K562 (cell line): ENCODE measurements around the gene SCGB2B2. TPM values are rescaled to one million over a fixed set of nuclear protein-coding genes. Genes with fewer than 3 reads are reported as not detected.
A peak's percentile ranks its signal among the peaks of the same experiment; 100 is the strongest.

ENCODE experiments used
- ATAC-seq: fragments of 200-7000 bp; cut with Tn5 transposase; 3 replicates; pipeline ENCODE4 v1.9.1; 2020; ENCODE audit warnings: moderate library complexity
- BruUV-seq: library from RNA; stranded (reverse); fragments of 400-500 nt; replicated peaks from 2 replicates; lab custom pipeline; 2021; lab: Mats Ljungman, UMichigan
- CTCF ChIA-PET: fragments of 300-600 bp; formaldehyde crosslinking; extraction: SDS; loops from one replicate; lab custom pipeline; 2021; ENCODE audit warnings: low intra/inter-chr PET ratio; lab: Yijun Ruan, JAX
- POLR2A ChIA-PET: fragments of 300-600, 350-650 bp; sonication (Branson Sonifier 250); formaldehyde crosslinking; extraction: SDS; loops from one replicate; lab custom pipeline; 2021; ENCODE audit warnings: antibody characterized with exemption, inconsistent platforms; lab: Yijun Ruan, JAX
- DNase-seq, 4 experiments: peaks; one replicate each; pipeline versions ENCODE4 v3.0.0 to v3.0.0-alpha.2; 2011 to 2018; ENCODE audit warnings: low spot score in 3 of 4, mixed read lengths in 3 of 4; ENCODE audit errors: extremely low read depth in 1 of 4
- FAIRE-seq: peaks from 2 replicates; lab custom pipeline; 2011; peaks lifted over from hg19 to GRCh38; lab: Jason Lieb, UNC
- H2AFZ ChIP-seq: 2 replicates; pipeline ENCODE4 v1.6.0; 2011; ENCODE audit warnings: low read depth, low read length, control low read depth, inconsistent platforms
- H3K27ac ChIP-seq: fragments of 200-600 bp; 3 replicates; pipeline ENCODE4 v1.8.0; 2011; ENCODE audit warnings: low read depth, mild to moderate bottlenecking, control low read depth, inconsistent platforms, low read length, moderate library complexity, mixed read lengths; ENCODE audit errors: extremely low read depth
- H3K27me3 ChIP-seq, 2 experiments: fragments of 300-600 bp in 1 of 2; 2 replicates in 1 of 2; 3 replicates in 1 of 2; pipeline versions ENCODE4 v1.6.0 to v1.8.0; 2011; ENCODE audit warnings: inconsistent platforms in 2 of 2, low read length in 2 of 2, mild to moderate bottlenecking in 1 of 2, mixed read lengths in 1 of 2, moderate library complexity in 1 of 2; ENCODE audit not compliant: control insufficient read depth in 2 of 2, insufficient read depth in 2 of 2
- H3K36me3 ChIP-seq: fragments of 300-600 bp; 3 replicates; pipeline ENCODE4 v1.8.0; 2011; ENCODE audit warnings: mild to moderate bottlenecking, low read length, inconsistent platforms; ENCODE audit not compliant: control insufficient read depth, insufficient read depth
- H3K4me1 ChIP-seq, 2 experiments: fragments of 200-600 bp in 1 of 2; replicated peaks in 1 of 2; 2 replicates in 1 of 2; 3 replicates in 1 of 2; pipeline versions ENCODE4 v1.5.1 to v1.8.0; 2011; ENCODE audit warnings: inconsistent platforms in 2 of 2, low read length in 2 of 2, mild to moderate bottlenecking in 1 of 2, mixed read lengths in 1 of 2, moderate library complexity in 1 of 2; ENCODE audit not compliant: control insufficient read depth in 2 of 2, insufficient read depth in 2 of 2
- H3K4me2 ChIP-seq: 2 replicates; pipeline ENCODE4 v1.6.1; 2011; ENCODE audit warnings: low read length, control low read depth, inconsistent platforms, mixed read lengths; ENCODE audit not compliant: insufficient read depth
- H3K4me3 ChIP-seq: fragments of 200-600 bp; sonication (generic), shearing (Covaris generic); 2 replicates; pipeline ENCODE4 v1.5.1; 2016; ENCODE audit warnings: control low read depth, inconsistent platforms
- H3K79me2 ChIP-seq: fragments of 200-600 bp; 3 replicates; pipeline ENCODE4 v1.8.0; 2011; ENCODE audit warnings: low read length, inconsistent platforms; ENCODE audit not compliant: control insufficient read depth, insufficient read depth
- H3K9ac ChIP-seq, 2 experiments: 2 replicates each; pipeline versions ENCODE4 v1.6.0 to v1.6.1; 2011; ENCODE audit warnings: low read depth in 2 of 2, low read length in 2 of 2, control low read depth in 1 of 2, inconsistent platforms in 1 of 2, mild to moderate bottlenecking in 1 of 2, mixed read lengths in 1 of 2; ENCODE audit not compliant: insufficient read depth in 1 of 2
- H3K9me1 ChIP-seq: one replicate; pipeline ENCODE4 v1.6.0; 2011; ENCODE audit warnings: inconsistent platforms, mild to moderate bottlenecking, low read length, moderate library complexity; ENCODE audit not compliant: control insufficient read depth, insufficient read depth
- H3K9me3 ChIP-seq: replicated peaks from 2 replicates; pipeline ENCODE4 v1.5.1; 2011; ENCODE audit warnings: low read depth, low read length, inconsistent platforms; ENCODE audit not compliant: control insufficient read depth, insufficient read depth
- H4K20me1 ChIP-seq: replicated peaks from 2 replicates; pipeline ENCODE4 v1.6.1; 2011; ENCODE audit warnings: low read length, inconsistent platforms, mixed read lengths; ENCODE audit not compliant: control insufficient read depth, insufficient read depth
- EHMT2 ChIP-seq: fragments of 450-650 bp; IDR thresholded peaks from 2 replicates; pipeline ENCODE4 v1.6.1; 2018; ENCODE audit warnings: antibody characterized with exemption
- GABPA ChIP-seq: fragments of 200-800 bp; sonication (Bioruptor generic); conservative IDR thresholded peaks from 2 replicates; pipeline ENCODE4 v1.6.1; 2016; ENCODE audit warnings: low read depth, missing genetic modification characterization, missing compliant biosample characterization
- JUNB ChIP-seq: fragments of 450-650 bp; formaldehyde crosslinking; conservative IDR thresholded peaks from 2 replicates; pipeline ENCODE4 v1.4.0; 2020; ENCODE audit warnings: mild to moderate bottlenecking
- KDM1A ChIP-seq, 2 experiments: fragments of 450-650 bp; IDR thresholded peaks; 2 replicates each; pipeline ENCODE4 v1.6.1; 2016; ENCODE audit warnings: mild to moderate bottlenecking in 2 of 2
- NBN ChIP-seq: fragments of 450-650 bp; IDR thresholded peaks from 2 replicates; pipeline ENCODE4 v1.6.1; 2016; ENCODE audit warnings: low read depth, mild to moderate bottlenecking
- PYGO2 ChIP-seq: fragments of 450-650 bp; IDR thresholded peaks from 2 replicates; pipeline ENCODE4 v1.6.1; 2016; ENCODE audit warnings: mild to moderate bottlenecking, missing genetic modification characterization, moderate library complexity, missing compliant biosample characterization
- RAD21 ChIP-seq, 2 experiments: fragments of 250-450 bp in 1 of 2; fragments of 450-650 bp in 1 of 2; sonication (Bioruptor Pico) in 1 of 2; formaldehyde crosslinking in 1 of 2; IDR thresholded peaks in 1 of 2; conservative IDR thresholded peaks in 1 of 2; 2 replicates each; pipeline versions ENCODE4 v1.4.0 to v1.8.0; 2020 to 2022; ENCODE audit warnings: mild to moderate bottlenecking in 2 of 2, moderate library complexity in 1 of 2
- RBM14 ChIP-seq: fragments of 200-400 bp; formaldehyde crosslinking; IDR thresholded peaks from 2 replicates; pipeline ENCODE4 v1.6.1; 2018; ENCODE audit warnings: low read depth, mild to moderate bottlenecking, low read length, moderate library complexity, borderline replicate concordance; ENCODE audit not compliant: insufficient read depth
- TOE1 ChIP-seq, 2 experiments: fragments of 450-650 bp in 1 of 2; sonication (generic) in 1 of 2; formaldehyde crosslinking in 1 of 2; IDR thresholded peaks; 2 replicates each; pipeline versions ENCODE4 v1.7.1 to v1.8.0; 2016 to 2022; ENCODE audit warnings: borderline replicate concordance in 2 of 2, mild to moderate bottlenecking in 2 of 2, antibody characterized with exemption in 1 of 2, inconsistent platforms in 1 of 2, low read depth in 1 of 2, missing genetic modification reagents in 1 of 2, moderate library complexity in 1 of 2
- ZNF133 ChIP-seq: fragments of 250-450 bp; sonication (Bioruptor Pico); IDR thresholded peaks from 2 replicates; pipeline ENCODE4 v1.4.0; 2020; ENCODE audit warnings: mild to moderate bottlenecking
- ZNF24 ChIP-seq: fragments of 450-650 bp; IDR thresholded peaks from 2 replicates; pipeline ENCODE4 v1.6.1; 2016
- ZNF3 ChIP-seq: fragments of 250-450 bp; sonication (Bioruptor Pico); IDR thresholded peaks from 2 replicates; pipeline ENCODE4 v1.5.0; 2021; ENCODE audit warnings: mild to moderate bottlenecking, moderate library complexity
- ZNF311 ChIP-seq: fragments of 250-450 bp; sonication (Bioruptor Pico); IDR thresholded peaks from 2 replicates; pipeline ENCODE4 v1.4.0; 2020; ENCODE audit warnings: mild to moderate bottlenecking, moderate library complexity
- ZNF431 ChIP-seq: sonication (generic); formaldehyde crosslinking; IDR thresholded peaks from 2 replicates; pipeline ENCODE4 v1.8.0; 2022; ENCODE audit warnings: mild to moderate bottlenecking, missing genetic modification reagents
- ZNF583 ChIP-seq: fragments of 250-450 bp; sonication (Bioruptor Pico); IDR thresholded peaks from 2 replicates; pipeline ENCODE4 v1.4.0; 2020
- ZNF696 ChIP-seq: fragments of 250-450 bp; sonication (Bioruptor Pico); conservative IDR thresholded peaks from 2 replicates; pipeline ENCODE4 v1.4.0; 2020; ENCODE audit warnings: mild to moderate bottlenecking, moderate library complexity
- WGBS: fragments of 100-300 bp; shearing (Covaris generic); methylation state at CpG from one replicate; pipeline ENCODE4 v1.1.6; 2016; ENCODE audit warnings: low coverage, mixed read lengths; ENCODE audit not compliant: insufficient coverage; ENCODE audit errors: missing lambda C conversion rate; 5-methylcytosine and 5-hydroxymethylcytosine counted together
- in situ Hi-C: fragments of 300-500 bp; cut with MboI; formaldehyde crosslinking; loops from 4 replicates; pipeline ENCODE4 v1.15.0; 2018; ENCODE audit warnings: inconsistent platforms, mixed read lengths
- intact Hi-C: fragments of 100-400 bp; cut with micrococcal nuclease; formaldehyde crosslinking; loops from 2 replicates; pipeline ENCODE4 v1.14.2; 2022
- polyA plus RNA-seq, 8 experiments: library from polyadenylated mRNA; depleted of rRNA in 4 of 8; stranded (reverse) in 5 of 8; unstranded in 3 of 8; fragments of >200 nt; fragmentation: Nextera tagmentation in 2 of 8; fragmentation: Illumina TruSeq in 1 of 8; extraction: Ambion mirVana in 2 of 8; extraction: Trizol in 1 of 8; gene quantifications; 2 replicates each; pipeline versions ENCODE4 v1.2.1 to v1.2.3, GENCODE V29; 2011 to 2014; ENCODE audit warnings: inconsistent platforms in 1 of 8, missing spikeins in 1 of 8
- total RNA-seq, 7 experiments: library from RNA; depleted of rRNA in 6 of 7; stranded (reverse); fragments of >200 nt in 6 of 7; fragmentation: Illumina TruSeq in 2 of 7; extraction: Trizol in 2 of 7; gene quantifications; 2 replicates each; pipeline versions ENCODE4 v1.2.1 to v1.2.3, GENCODE V29; 2011 to 2021; ENCODE audit warnings: low replicate concordance in 1 of 7
- TF ChIP-seq, protein P1 (sequence below): IDR thresholded peaks from 2 replicates; pipeline ENCODE4 v1.6.1; 2012; ENCODE audit warnings: low read depth, low read length, improper control_type of control experiment, borderline replicate concordance
- TF ChIP-seq, protein P2 (sequence below): fragments of 450-650 bp; IDR thresholded peaks from 2 replicates; pipeline ENCODE4 v1.6.1; 2017; ENCODE audit warnings: antibody characterized with exemption, mild to moderate bottlenecking

SCGB2B2 gene
- total and polyA plus RNA-seq, 9 of the 15 experiments (the other 6 are each of a cell fraction or from before 2014, with no cell fraction given), result not detected

DNA sequence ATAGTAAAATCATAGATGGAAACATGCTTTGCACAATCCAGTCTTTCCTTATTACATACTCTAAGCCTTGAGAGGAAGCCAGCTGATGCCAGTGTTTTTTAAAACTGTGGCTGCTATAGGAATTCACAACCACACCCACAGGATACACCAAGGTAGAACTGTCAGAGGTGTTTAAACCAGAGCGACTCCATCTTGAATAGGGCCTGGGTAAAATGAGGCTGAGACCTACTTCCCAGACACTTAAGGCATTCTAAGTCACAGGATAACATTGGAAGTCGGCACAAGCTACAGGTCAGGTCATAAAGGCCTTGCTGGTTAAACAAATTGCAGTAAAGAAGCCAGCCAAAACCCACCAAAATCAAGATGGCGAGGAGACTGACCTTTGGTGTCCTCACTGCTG lies 1.7 kb downstream of the SCGB2B2 start:
- Histone ChIP-seq H3K9me1 (no peaks in the 10 kb centered on the region), H3K9ac (no peak overlapping the region), H3K27ac (no peak overlapping the region), H3K27me3 (peaks cover 0 to 15% of the 10 kb centered on the region in 2 experiments; a peak in 2 of 5 replicates), H3K79me2 (no peaks in the 10 kb centered on the region), H4K20me1 (no peaks in the 10 kb centered on the region), H3K4me3 (no peak overlapping the region), H3K36me3 (no peaks in the 10 kb centered on the region), H3K4me2 (peak overlapping the region; percentile 18; the same call in 1 of the 2 replicates), H3K9me3 (no peaks in the 10 kb centered on the region), H2AFZ (peak overlapping the region; percentile 53; the same call in 1 of the 2 replicates), H3K4me1 (peaks cover 0 to 6% of the 10 kb centered on the region in 2 experiments; a peak in 1 of 5 replicates)
- no peak for DNase-seq
- ChIA-PET CTCF (no interaction called here), POLR2A (interaction anchor here (0.7 kb wide), 1 partner anchor 47 kb away, joined by 3 read pairs; no protein-coding TSS in a partner anchor)
- ATAC-seq, result no peak
- 2% methylated on average over 3 of the region's 3 CpGs for WGBS
- no TSS peak for BruUV-seq
- no peak for FAIRE-seq
- in situ Hi-C loops (no loop called here), intact Hi-C loops (no loop called here)
- TF ChIP-seq GABPA, result no peak
- peak; percentile 72; the same call in 1 of the 2 replicates for TF ChIP-seq ZNF583
- TF ChIP-seq ZNF696 (CRISPR knock-in tag), result no peak
- no peak for TF ChIP-seq ZNF3 (CRISPR knock-in tag)
- no peak for TF ChIP-seq NBN
- no peak for TF ChIP-seq EHMT2
- no peak for TF ChIP-seq JUNB
- TF ChIP-seq ZNF24, result no peak
- TF ChIP-seq KDM1A (IDR thresholded peaks at IDR 0.05), result no peak
- TF ChIP-seq RAD21 (CRISPR knock-in tag; conservative IDR thresholded peaks at IDR 0.05 in 1 of 2, IDR thresholded peaks at IDR 0.05 in 1 of 2), result no peak
- no peak for TF ChIP-seq TOE1 (IDR thresholded peaks at IDR 0.05; ENCODE audit: borderline replicate concordance)
- no peak for TF ChIP-seq TOE1 (CRISPR knock-in tag; IDR thresholded peaks at IDR 0.05; ENCODE audit: borderline replicate concordance, low read depth)
- TF ChIP-seq RBM14, result no peak
- TF ChIP-seq ZNF431 (CRISPR knock-in tag), result no peak
- TF ChIP-seq, protein P1, sequence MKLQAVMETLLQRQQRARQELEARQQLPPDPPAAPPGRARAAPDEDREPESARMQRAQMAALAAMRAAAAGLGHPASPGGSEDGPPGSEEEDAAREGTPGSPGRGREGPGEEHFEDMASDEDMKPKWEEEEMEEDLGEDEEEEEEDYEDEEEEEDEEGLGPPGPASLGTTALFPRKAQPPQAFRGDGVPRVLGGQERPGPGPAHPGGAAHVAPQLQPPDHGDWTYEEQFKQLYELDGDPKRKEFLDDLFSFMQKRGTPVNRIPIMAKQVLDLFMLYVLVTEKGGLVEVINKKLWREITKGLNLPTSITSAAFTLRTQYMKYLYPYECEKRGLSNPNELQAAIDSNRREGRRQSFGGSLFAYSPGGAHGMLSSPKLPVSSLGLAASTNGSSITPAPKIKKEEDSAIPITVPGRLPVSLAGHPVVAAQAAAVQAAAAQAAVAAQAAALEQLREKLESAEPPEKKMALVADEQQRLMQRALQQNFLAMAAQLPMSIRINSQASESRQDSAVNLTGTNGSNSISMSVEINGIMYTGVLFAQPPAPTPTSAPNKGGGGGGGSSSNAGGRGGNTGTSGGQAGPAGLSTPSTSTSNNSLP, result no peak
- TF ChIP-seq, protein P2, sequence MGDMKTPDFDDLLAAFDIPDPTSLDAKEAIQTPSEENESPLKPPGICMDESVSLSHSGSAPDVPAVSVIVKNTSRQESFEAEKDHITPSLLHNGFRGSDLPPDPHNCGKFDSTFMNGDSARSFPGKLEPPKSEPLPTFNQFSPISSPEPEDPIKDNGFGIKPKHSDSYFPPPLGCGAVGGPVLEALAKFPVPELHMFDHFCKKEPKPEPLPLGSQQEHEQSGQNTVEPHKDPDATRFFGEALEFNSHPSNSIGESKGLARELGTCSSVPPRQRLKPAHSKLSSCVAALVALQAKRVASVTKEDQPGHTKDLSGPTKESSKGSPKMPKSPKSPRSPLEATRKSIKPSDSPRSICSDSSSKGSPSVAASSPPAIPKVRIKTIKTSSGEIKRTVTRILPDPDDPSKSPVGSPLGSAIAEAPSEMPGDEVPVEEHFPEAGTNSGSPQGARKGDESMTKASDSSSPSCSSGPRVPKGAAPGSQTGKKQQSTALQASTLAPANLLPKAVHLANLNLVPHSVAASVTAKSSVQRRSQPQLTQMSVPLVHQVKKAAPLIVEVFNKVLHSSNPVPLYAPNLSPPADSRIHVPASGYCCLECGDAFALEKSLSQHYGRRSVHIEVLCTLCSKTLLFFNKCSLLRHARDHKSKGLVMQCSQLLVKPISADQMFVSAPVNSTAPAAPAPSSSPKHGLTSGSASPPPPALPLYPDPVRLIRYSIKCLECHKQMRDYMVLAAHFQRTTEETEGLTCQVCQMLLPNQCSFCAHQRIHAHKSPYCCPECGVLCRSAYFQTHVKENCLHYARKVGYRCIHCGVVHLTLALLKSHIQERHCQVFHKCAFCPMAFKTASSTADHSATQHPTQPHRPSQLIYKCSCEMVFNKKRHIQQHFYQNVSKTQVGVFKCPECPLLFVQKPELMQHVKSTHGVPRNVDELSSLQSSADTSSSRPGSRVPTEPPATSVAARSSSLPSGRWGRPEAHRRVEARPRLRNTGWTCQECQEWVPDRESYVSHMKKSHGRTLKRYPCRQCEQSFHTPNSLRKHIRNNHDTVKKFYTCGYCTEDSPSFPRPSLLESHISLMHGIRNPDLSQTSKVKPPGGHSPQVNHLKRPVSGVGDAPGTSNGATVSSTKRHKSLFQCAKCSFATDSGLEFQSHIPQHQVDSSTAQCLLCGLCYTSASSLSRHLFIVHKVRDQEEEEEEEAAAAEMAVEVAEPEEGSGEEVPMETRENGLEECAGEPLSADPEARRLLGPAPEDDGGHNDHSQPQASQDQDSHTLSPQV, result 0 out of 2 replicates have a peak, but pooled peaks have one; percentile 37
- TF ChIP-seq PYGO2 (tag), result 0 out of 2 replicates have a peak, but pooled peaks have one; percentile 32
- TF ChIP-seq ZNF311 (CRISPR knock-in tag), result peak; percentile 87
- TF ChIP-seq ZNF133 (CRISPR knock-in tag), result no peak
